ENCODE measurements around the gene ACBD6. TPM values are rescaled to one million over a fixed set of nuclear protein-coding genes. Genes with fewer than 3 reads are reported as not detected.

The ACBD6 gene
- total and polyA plus RNA-seq, 7 donors: 12.6 to 20.4 (median 17.3) TPM

DNA sequence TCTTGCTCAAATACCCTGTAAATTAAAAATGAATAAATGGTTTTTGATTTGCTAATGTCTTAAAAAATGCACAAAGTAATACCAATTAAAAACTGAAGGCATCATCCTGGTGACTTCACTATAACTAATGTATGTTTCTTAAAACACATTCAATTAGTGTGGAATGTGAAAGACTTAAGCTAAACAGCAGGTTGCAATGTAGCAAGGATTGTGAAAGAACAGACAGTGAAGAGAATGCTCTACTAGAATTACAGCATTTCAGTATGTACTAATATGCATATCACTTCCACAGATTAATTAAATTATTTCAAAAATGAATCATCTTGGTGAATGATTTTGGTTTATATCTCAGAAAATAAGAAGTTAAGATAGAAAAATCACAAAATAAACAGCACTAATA is 216.0 kb downstream of the ACBD6 start:
- ATAC-seq (no peak), DNase-seq (no peak)
- intact Hi-C loops (cut with DNase I): no loop called here
- TF ChIP-seq, protein P1, sequence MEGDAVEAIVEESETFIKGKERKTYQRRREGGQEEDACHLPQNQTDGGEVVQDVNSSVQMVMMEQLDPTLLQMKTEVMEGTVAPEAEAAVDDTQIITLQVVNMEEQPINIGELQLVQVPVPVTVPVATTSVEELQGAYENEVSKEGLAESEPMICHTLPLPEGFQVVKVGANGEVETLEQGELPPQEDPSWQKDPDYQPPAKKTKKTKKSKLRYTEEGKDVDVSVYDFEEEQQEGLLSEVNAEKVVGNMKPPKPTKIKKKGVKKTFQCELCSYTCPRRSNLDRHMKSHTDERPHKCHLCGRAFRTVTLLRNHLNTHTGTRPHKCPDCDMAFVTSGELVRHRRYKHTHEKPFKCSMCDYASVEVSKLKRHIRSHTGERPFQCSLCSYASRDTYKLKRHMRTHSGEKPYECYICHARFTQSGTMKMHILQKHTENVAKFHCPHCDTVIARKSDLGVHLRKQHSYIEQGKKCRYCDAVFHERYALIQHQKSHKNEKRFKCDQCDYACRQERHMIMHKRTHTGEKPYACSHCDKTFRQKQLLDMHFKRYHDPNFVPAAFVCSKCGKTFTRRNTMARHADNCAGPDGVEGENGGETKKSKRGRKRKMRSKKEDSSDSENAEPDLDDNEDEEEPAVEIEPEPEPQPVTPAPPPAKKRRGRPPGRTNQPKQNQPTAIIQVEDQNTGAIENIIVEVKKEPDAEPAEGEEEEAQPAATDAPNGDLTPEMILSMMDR (IDR thresholded peaks at IDR 0.05): no peak
- no peaks in the 10 kb centered on the region for H3K4me1 ChIP-seq
- H3K27ac ChIP-seq: no peak overlapping the region
- peaks cover 0 to 29% of the 10 kb centered on the region in 2 donors for H3K36me3 ChIP-seq (ENCODE audit: insufficient read depth in 1 of 2, low read depth in 1 of 2)
- no peak overlapping the region for H3K4me3 ChIP-seq
- H3K27me3 ChIP-seq (ENCODE audit: insufficient read depth in 3 of 3, low read length in 2 of 3): no peaks in the 10 kb centered on the region
- no peaks in the 10 kb centered on the region for H3K9me3 ChIP-seq

DNA sequence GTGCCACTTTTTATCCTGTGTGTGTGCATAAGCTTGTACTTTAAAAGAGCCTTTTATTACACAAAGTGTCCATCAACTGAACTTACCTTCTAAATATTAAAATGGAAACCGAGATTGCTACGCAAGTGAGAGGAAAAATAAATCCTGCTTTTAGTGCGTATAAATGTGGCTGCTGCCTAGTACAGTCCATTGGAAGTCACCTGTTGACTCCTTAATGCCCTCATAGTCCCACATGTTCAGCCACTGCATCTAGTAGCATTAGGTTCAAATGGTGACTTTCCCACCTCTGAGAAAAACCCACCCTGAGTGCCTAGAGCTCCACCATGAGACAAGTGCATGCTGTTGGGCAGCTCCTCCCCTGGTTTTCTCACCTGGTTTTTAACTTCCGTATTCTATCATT is 219.3 kb downstream of the ACBD6 start:
- Histone ChIP-seq H3K27me3 (ENCODE audit: insufficient read depth in 3 of 3, low read length in 2 of 3) (no peaks in the 10 kb centered on the region), H3K4me1 (no peaks in the 10 kb centered on the region), H3K9me3 (no peaks in the 10 kb centered on the region), H3K27ac (no peak overlapping the region), H3K4me3 (no peak overlapping the region), H3K36me3 (ENCODE audit: insufficient read depth in 1 of 2, low read depth in 1 of 2) (peaks cover 5 to 29% of the 10 kb centered on the region in 2 donors)
- no peak for DNase-seq
- intact Hi-C loops (cut with DNase I): no loop called here
- ATAC-seq: no peak
- TF ChIP-seq, protein P1 (IDR thresholded peaks at IDR 0.05): no peak
- WGBS, 3 donors: 94 to 95% (median 94%) methylated on average over 4 of the region's 4 CpGs

DNA sequence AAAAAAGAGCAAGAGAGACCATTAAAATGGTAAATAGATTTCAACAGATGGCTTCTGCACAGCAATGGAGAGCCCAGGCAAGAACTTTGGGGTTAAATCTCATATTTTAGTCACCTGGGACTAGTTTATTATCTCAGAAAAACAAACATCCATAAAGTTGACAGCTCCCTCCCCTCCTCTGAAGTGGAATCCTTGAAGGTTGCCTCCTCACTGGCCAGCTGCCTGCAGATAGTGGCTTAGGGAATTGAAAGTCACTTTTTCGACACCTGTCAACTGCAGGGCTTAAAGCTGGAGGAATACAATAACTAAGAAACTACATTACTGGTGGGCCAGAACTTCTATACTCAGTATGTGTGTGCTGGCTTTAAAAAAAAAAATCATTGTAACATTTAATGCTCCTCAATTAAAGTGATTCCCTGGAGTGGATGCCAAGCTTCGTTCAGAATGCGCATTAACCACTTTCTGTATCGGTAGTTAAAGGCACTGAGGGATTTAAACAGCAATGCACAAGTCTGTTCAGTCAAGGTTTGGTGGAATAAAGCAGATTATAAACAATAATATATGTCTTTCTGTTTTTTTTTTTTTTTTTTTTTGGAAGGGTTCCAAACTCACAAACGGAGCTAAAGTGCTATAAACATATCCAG is 219.9 kb downstream of the ACBD6 start:
- TF ChIP-seq, protein P1 (IDR thresholded peaks at IDR 0.05): no peak
- Histone ChIP-seq H3K9me3 (no peaks in the 10 kb centered on the region), H3K36me3 (ENCODE audit: insufficient read depth in 1 of 2, low read depth in 1 of 2) (peaks cover 5 to 25% of the 10 kb centered on the region in 2 donors), H3K27ac (no peak overlapping the region), H3K4me3 (no peak overlapping the region), H3K4me1 (no peaks in the 10 kb centered on the region), H3K27me3 (ENCODE audit: insufficient read depth in 3 of 3, low read length in 2 of 3) (no peaks in the 10 kb centered on the region)
- no peak for ATAC-seq
- no peak for DNase-seq
- intact Hi-C loops (cut with DNase I): no loop called here
- 72 to 78% (median 75%) methylated on average over 5 of the region's 5 CpGs for WGBS, 3 donors

DNA sequence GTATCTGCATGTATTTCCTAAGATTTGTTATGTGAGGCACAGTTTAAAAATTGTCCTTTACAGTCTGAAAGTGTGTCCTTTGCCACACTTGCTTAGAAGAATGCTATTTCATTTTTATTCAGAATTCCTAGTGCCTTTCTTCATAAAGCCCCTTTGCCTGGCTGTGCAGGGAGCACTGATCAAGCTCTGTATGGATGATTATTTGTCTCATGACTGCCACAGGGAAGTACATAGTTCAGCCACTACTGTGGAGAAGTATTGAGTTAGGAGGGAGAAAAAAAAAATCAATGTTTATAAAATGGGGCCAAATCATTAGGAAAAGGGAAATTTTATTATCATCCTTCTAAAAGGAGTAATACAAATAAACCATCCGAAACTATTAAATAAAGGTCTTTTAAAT is 220.9 kb downstream of the ACBD6 start:
- Histone ChIP-seq H3K27ac (no peak overlapping the region), H3K36me3 (ENCODE audit: insufficient read depth in 1 of 2, low read depth in 1 of 2) (peaks cover 5 to 19% of the 10 kb centered on the region in 2 donors), H3K9me3 (no peaks in the 10 kb centered on the region), H3K4me3 (no peak overlapping the region), H3K27me3 (ENCODE audit: insufficient read depth in 3 of 3, low read length in 2 of 3) (no peaks in the 10 kb centered on the region), H3K4me1 (peaks cover 6% of the 10 kb centered on the region)
- TF ChIP-seq, protein P1 (IDR thresholded peaks at IDR 0.05): no peak
- ATAC-seq: no peak
- WGBS, 3 donors: 97 to 98% (median 97%) methylated on average over 1 of the region's 1 CpG
- no peak for DNase-seq
- intact Hi-C loops (cut with DNase I): no loop called here

DNA sequence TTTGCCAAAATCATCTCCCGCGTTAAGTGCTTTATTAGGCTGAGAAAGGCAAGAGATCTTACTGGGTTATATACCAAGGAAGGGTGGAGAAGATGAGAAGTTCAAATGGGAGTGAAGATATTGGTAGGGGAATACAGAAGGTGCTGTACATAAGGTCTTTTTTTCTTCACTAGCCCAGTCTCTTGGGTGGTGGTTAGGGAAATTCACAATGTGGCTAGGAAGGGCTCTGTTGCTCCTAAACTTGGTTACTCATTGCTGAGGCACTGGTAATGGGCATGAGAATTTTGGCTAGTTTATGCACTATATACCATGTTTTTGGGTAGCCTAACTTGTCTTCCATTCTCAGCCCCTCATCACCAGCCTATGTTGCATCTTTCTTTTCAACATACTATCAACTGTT is 221.8 kb downstream of the ACBD6 start:
- TF ChIP-seq, protein P1 (IDR thresholded peaks at IDR 0.05): no peak
- no peaks in the 10 kb centered on the region for H3K27me3 ChIP-seq (ENCODE audit: insufficient read depth in 3 of 3, low read length in 2 of 3)
- H3K27ac ChIP-seq: no peak overlapping the region
- 96 to 99% (median 98%) methylated on average over 2 of the region's 2 CpGs for WGBS, 3 donors
- H3K36me3 ChIP-seq (ENCODE audit: insufficient read depth in 1 of 2, low read depth in 1 of 2): peaks cover 5 to 12% of the 10 kb centered on the region in 2 donors
- no peaks in the 10 kb centered on the region for H3K9me3 ChIP-seq
- intact Hi-C loops (cut with DNase I): no loop called here
- no peak overlapping the region for H3K4me3 ChIP-seq
- no peak for ATAC-seq
- H3K4me1 ChIP-seq: peaks cover 6% of the 10 kb centered on the region
- no peak for DNase-seq
